Stimulated activated CD4-positive, alpha-beta T cell treated with anti-CD3 and anti-CD28 coated beads, Interleukin-12 subunit alpha, Interleukin-12 subunit beta, amount 100 ng/mL, for 4 hours (primary cell): ENCODE measurements around the gene FAAH.

Experiments
- DNase-seq: peaks from one replicate; pipeline ENCODE4 v3.0.0-alpha.2; 2020

Gene FAAH

GRCh38 chr1:46401154-46401913 is 7.2 kb downstream of the FAAH start:
- no peak for DNase-seq

GRCh38 chr1:46401964-46402626 is 8.0 kb downstream of the FAAH start:
- DNase-seq = no peak

GRCh38 chr1:46403916-46404315 is 9.8 kb downstream of the FAAH start:
- no peak for DNase-seq

GRCh38 chr1:46404482-46405196 is 10.5 kb downstream of the FAAH start:
- no peak for DNase-seq

- DNase-seq = no peak
Observed at GRCh38 chr1:46405197-46405555, 11.1 kb downstream of the FAAH start.

- no peak for DNase-seq
Observed at GRCh38 chr1:46405724-46406123, 11.6 kb downstream of the FAAH start.

- DNase-seq = no peak
Observed at GRCh38 chr1:46406881-46407608, 12.9 kb downstream of the FAAH start.

GRCh38 chr1:46407636-46408035 is 13.5 kb downstream of the FAAH start:
- DNase-seq = no peak

- no peak for DNase-seq
Observed at GRCh38 chr1:46408356-46409062, 14.4 kb downstream of the FAAH start.

GRCh38 chr1:46409063-46409372 is 14.9 kb downstream of the FAAH start:
- no peak for DNase-seq

GRCh38 chr1:46410156-46411009 is 16.3 kb downstream of the FAAH start:
- no peak for DNase-seq

GRCh38 chr1:46411010-46411405 is 16.9 kb downstream of the FAAH start:
- DNase-seq = no peak

GRCh38 chr1:46411601-46412341 is 17.7 kb downstream of the FAAH start:
- no peak for DNase-seq

- DNase-seq = no peak
Observed at GRCh38 chr1:46412893-46413595, 18.9 kb downstream of the FAAH start.

- DNase-seq = no peak
Observed at GRCh38 chr1:46413596-46413985, 19.5 kb downstream of the FAAH start.

- no peak for DNase-seq
Observed at GRCh38 chr1:46415514-46415913, 21.4 kb downstream of the FAAH start.

GRCh38 chr1:46418976-46419375 is 24.9 kb downstream of the FAAH start:
- no peak for DNase-seq

GRCh38 chr1:46420533-46420915 is 26.4 kb downstream of the FAAH start:
- no peak for DNase-seq

GRCh38 chr1:46421739-46422138 is 27.6 kb downstream of the FAAH start:
- no peak for DNase-seq

- DNase-seq = no peak
Observed at GRCh38 chr1:46422261-46422871, 28.2 kb downstream of the FAAH start.
